PC-3 (cell line): ENCODE results near the gene CRYAA. TPM values are rescaled to one million over a fixed set of nuclear protein-coding genes. Genes with fewer than 3 reads are reported as not detected.

Source experiments
- ATAC-seq: fragments of 200-7000 bp; cut with Tn5 transposase; 2 replicates; pipeline ENCODE4 v1.9.1; 2020; ENCODE audit warnings: mild to moderate bottlenecking, moderate library complexity
- BruUV-seq: library from RNA; stranded (reverse); fragments of 400-500 nt; replicated peaks from 2 replicates; lab custom pipeline; 2021; lab: Mats Ljungman, UMichigan
- CTCF ChIA-PET: fragments of 300-600 bp; sonication (Branson Sonifier 250); formaldehyde crosslinking; loops from one replicate; lab custom pipeline; 2022; ENCODE audit warnings: antibody characterized with exemption; lab: Charles Lee
- POLR2A ChIA-PET: fragments of 300-600 bp; sonication (Branson Sonifier 250); formaldehyde crosslinking; loops from one replicate; lab custom pipeline; 2022; ENCODE audit warnings: antibody characterized with exemption; ENCODE audit not compliant: unreplicated experiment; lab: Charles Lee
- DNase-seq: peaks from one replicate; pipeline ENCODE4 v3.0.0-alpha.2; 2015
- H2AFZ ChIP-seq: fragments of 300-600 bp; sonication (generic); 2 replicates; pipeline ENCODE4 v1.6.0; 2016; ENCODE audit warnings: antibody characterized with exemption, low read length
- H3F3A ChIP-seq: fragments of 300-600 bp; sonication (generic); one replicate; pipeline ENCODE4 v1.6.0; 2017; ENCODE audit warnings: antibody characterized with exemption, low read length, control low read depth, mild to moderate bottlenecking; ENCODE audit not compliant: unreplicated experiment
- H3K27ac ChIP-seq: fragments of 300-600 bp; sonication (generic); 2 replicates; pipeline ENCODE4 v1.5.1; 2016; ENCODE audit warnings: mild to moderate bottlenecking, low read length
- H3K27me3 ChIP-seq: fragments of 300-600 bp; sonication (generic); 2 replicates; pipeline ENCODE4 v1.6.1; 2016; ENCODE audit warnings: low read length, mixed read lengths
- H3K36me3 ChIP-seq: fragments of 300-600 bp; sonication (generic); 2 replicates; pipeline ENCODE4 v1.6.1; 2016; ENCODE audit warnings: low read depth, mixed run types, low read length, mixed read lengths
- H3K4me1 ChIP-seq: fragments of 300-600 bp; sonication (generic); 2 replicates; pipeline ENCODE4 v1.5.1; 2016; ENCODE audit warnings: low read length; ENCODE audit not compliant: insufficient read depth
- H3K4me2 ChIP-seq: fragments of 300-600 bp; sonication (generic); 2 replicates; pipeline ENCODE4 v1.6.0; 2016; ENCODE audit warnings: low read length
- H3K4me3 ChIP-seq: fragments of 300-600 bp; sonication (generic); 2 replicates; pipeline ENCODE4 v1.5.1; 2016; ENCODE audit warnings: mild to moderate bottlenecking, low read length, mixed read lengths
- H3K79me2 ChIP-seq: fragments of 300-600 bp; sonication (generic); 2 replicates; pipeline ENCODE4 v1.6.1; 2017; ENCODE audit warnings: low read length, mixed read lengths
- H3K9ac ChIP-seq: fragments of 300-600 bp; sonication (generic); 2 replicates; pipeline ENCODE4 v1.6.0; 2016; ENCODE audit warnings: mild to moderate bottlenecking, low read length
- H3K9me2 ChIP-seq: fragments of 300-600 bp; sonication (generic); replicated peaks from 2 replicates; pipeline ENCODE4 v1.6.1; 2016; ENCODE audit warnings: mixed run types, low read length, mixed read lengths
- H3K9me3 ChIP-seq: fragments of 300-600 bp; sonication (generic); 2 replicates; pipeline ENCODE4 v1.6.1; 2016; ENCODE audit warnings: low read length, mixed read lengths
- H4K20me1 ChIP-seq: fragments of 300-600 bp; sonication (generic); 2 replicates; pipeline ENCODE4 v1.6.1; 2016; ENCODE audit warnings: low read length, mixed read lengths
- CTCF ChIP-seq: fragments of 300-600 bp; sonication (generic); conservative IDR thresholded peaks from 2 replicates; pipeline ENCODE4 v1.5.1; 2017; ENCODE audit warnings: antibody characterized with exemption, low read depth, mild to moderate bottlenecking, low read length
- EZH2 ChIP-seq: fragments of 300-600 bp; sonication (generic); IDR thresholded peaks from one replicate; pipeline ENCODE4 v1.6.1; 2017; ENCODE audit warnings: antibody characterized with exemption, mild to moderate bottlenecking, low read length; ENCODE audit not compliant: unreplicated experiment
- EZH2phosphoT487 ChIP-seq: fragments of 300-600 bp; sonication (generic); IDR thresholded peaks from 2 replicates; pipeline ENCODE4 v1.6.1; 2018; ENCODE audit warnings: mild to moderate bottlenecking, antibody characterized with exemption, low read length, borderline replicate concordance
- intact Hi-C: fragments of 100-400 bp; cut with micrococcal nuclease; formaldehyde crosslinking; loops from 2 replicates; pipeline ENCODE4 v1.9.0; 2023
- total RNA-seq: library from RNA; depleted of rRNA; stranded (reverse); fragments of >200 nt; gene quantifications from 2 replicates; pipeline ENCODE4 v1.2.3, GENCODE V29; 2014

Gene CRYAA
- total RNA-seq, 1 experiment from 2014 or later, result not detected

- Histone ChIP-seq H3K36me3 (no peaks in the 10 kb centered on the region), H3F3A (no peaks in the 10 kb centered on the region), H3K4me2 (peak overlapping the region; percentile 72), H3K9ac (no peak overlapping the region), H3K4me3 (peak overlapping the region; percentile 39; the same call in 1 of the 2 replicates), H3K9me3 (no peaks in the 10 kb centered on the region), H3K4me1 (peaks cover 17% of the 10 kb centered on the region), H2AFZ (peak overlapping the region; percentile 75), H3K27ac (peak overlapping the region; percentile 53), H3K27me3 (no peaks in the 10 kb centered on the region), H3K79me2 (no peaks in the 10 kb centered on the region), H4K20me1 (no peaks in the 10 kb centered on the region), H3K9me2 (no peaks in the 10 kb centered on the region)
- intact Hi-C loops, result no loop called here
- ChIA-PET POLR2A (no interaction called here), CTCF (interaction anchor here (0.9 kb wide), 1 partner anchor 124 kb away, joined by 3 read pairs; no protein-coding TSS in a partner anchor)
- TF ChIP-seq EZH2 (no peak), EZH2phosphoT487 (no peak), CTCF (no peak)
- DNase-seq, result peak; percentile 94
- peak; percentile 100 for ATAC-seq
- no TSS peak for BruUV-seq
Measured at GRCh38 chr21:43209575-43210453, 41.0 kb downstream of the CRYAA start.

- TF ChIP-seq EZH2phosphoT487 (no peak), EZH2 (no peak)
- peak overlapping the region; percentile 53 for H3K27ac ChIP-seq
- H3K9ac ChIP-seq, result no peak overlapping the region
- H3K27me3 ChIP-seq, result no peaks in the 10 kb centered on the region
- H3K4me2 ChIP-seq, result peak overlapping the region; percentile 72
- H3K9me3 ChIP-seq, result no peaks in the 10 kb centered on the region
- H3K79me2 ChIP-seq, result no peaks in the 10 kb centered on the region
- intact Hi-C loops, result no loop called here
- peak overlapping the region; percentile 75 for H2AFZ ChIP-seq
- H3F3A ChIP-seq, result no peaks in the 10 kb centered on the region
- H3K4me3 ChIP-seq, result peak overlapping the region; percentile 39; the same call in 1 of the 2 replicates
- peaks cover 17% of the 10 kb centered on the region for H3K4me1 ChIP-seq
- ATAC-seq (peak; percentile 48), DNase-seq (no peak)
- CTCF ChIA-PET, result interaction anchor here (0.9 kb wide), 1 partner anchor 123 kb away, joined by 3 read pairs; no protein-coding TSS in a partner anchor
- H4K20me1 ChIP-seq, result no peaks in the 10 kb centered on the region
- no peaks in the 10 kb centered on the region for H3K9me2 ChIP-seq
- TSS peak; percentile 22 for BruUV-seq
- POLR2A ChIA-PET, result no interaction called here
- no peaks in the 10 kb centered on the region for H3K36me3 ChIP-seq
Measured at GRCh38 chr21:43210454-43211071, 41.8 kb downstream of the CRYAA start.

- Histone ChIP-seq H3K79me2 (no peaks in the 10 kb centered on the region), H2AFZ (no peak overlapping the region), H3K9me2 (no peaks in the 10 kb centered on the region), H3K27me3 (no peaks in the 10 kb centered on the region), H3K9me3 (no peaks in the 10 kb centered on the region), H3K36me3 (no peaks in the 10 kb centered on the region), H3K4me2 (no peak overlapping the region), H3K4me1 (peaks cover 17% of the 10 kb centered on the region), H3K9ac (no peak overlapping the region), H3K27ac (no peak overlapping the region), H4K20me1 (no peaks in the 10 kb centered on the region), H3K4me3 (no peak overlapping the region), H3F3A (no peaks in the 10 kb centered on the region)
- intact Hi-C loops, result no loop called here
- no peak for DNase-seq
- BruUV-seq, result no TSS peak
- ChIA-PET CTCF (interaction anchor here (0.9 kb wide), 1 partner anchor 123 kb away, joined by 3 read pairs; no protein-coding TSS in a partner anchor), POLR2A (no interaction called here)
- ATAC-seq, result no peak
- TF ChIP-seq EZH2phosphoT487 (no peak), EZH2 (no peak), CTCF (no peak; the same call in 1 of the 2 replicates)
Measured at GRCh38 chr21:43211072-43211759, 42.4 kb downstream of the CRYAA start.
